Measurements from ENCODE around the gene LAMC1.

Gene LAMC1

GRCh38 chr1:183194527-183195141 is 171.4 kb downstream of the LAMC1 start:
- peak; percentile 9 for DNase-seq (ENCODE audit: low spot score)

GRCh38 chr1:183195142-183195574 is 171.9 kb downstream of the LAMC1 start:
- no peak for DNase-seq (ENCODE audit: low spot score)

All from CD4-positive, alpha-beta T cell treated with Interleukin-6 at 100 ng/mL for 8 hours (primary cell).